Medulla oblongata (tissue), 1 donor: ENCODE measurements around the gene NDOR1.
A peak's percentile ranks its signal among the peaks of the same experiment; 100 is the strongest.
"Not testable (repeated sequence)": the region's sequence is repeated elsewhere in the genome, so short reads cannot be mapped to it uniquely, and the experiment has no call there.

Experiments used
- DNase-seq: peaks from one replicate; pipeline ENCODE4 v3.0.0-alpha.2; 2015; ENCODE audit errors: extremely low spot score

NDOR1 gene

GRCh38 chr9:137231372-137232039 lies 26.0 kb downstream of the NDOR1 start:
- DNase-seq = no peak

- no peak for DNase-seq
These were observed 26.6 kb downstream of the NDOR1 start for GRCh38 chr9:137232101-137232500.

- no peak for DNase-seq
These were observed 27.0 kb downstream of the NDOR1 start for GRCh38 chr9:137232510-137232909.

- no peak for DNase-seq
These were observed 27.9 kb downstream of the NDOR1 start for GRCh38 chr9:137233143-137233980.

- DNase-seq = no peak
These were observed 28.7 kb downstream of the NDOR1 start for GRCh38 chr9:137234055-137234697.

- no peak for DNase-seq
These were observed 29.4 kb downstream of the NDOR1 start for GRCh38 chr9:137234758-137235423.

GRCh38 chr9:137235424-137236237 lies 30.1 kb downstream of the NDOR1 start:
- no peak for DNase-seq

- peak; percentile 85 for DNase-seq
These were observed 30.9 kb downstream of the NDOR1 start for GRCh38 chr9:137236238-137236935.

- no peak for DNase-seq
These were observed 31.5 kb downstream of the NDOR1 start for GRCh38 chr9:137236936-137237421.

- DNase-seq = peak; percentile 86
These were observed 32.5 kb downstream of the NDOR1 start for GRCh38 chr9:137237759-137238726.

- not testable (repeated sequence) for DNase-seq
These were observed 34.2 kb downstream of the NDOR1 start for GRCh38 chr9:137239541-137240200.

- peak; percentile 86 for DNase-seq
These were observed 34.9 kb downstream of the NDOR1 start for GRCh38 chr9:137240318-137240840.

- DNase-seq = peak; percentile 100
These were observed 35.5 kb downstream of the NDOR1 start, which contains the start of gene TUBB4B for GRCh38 chr9:137240841-137241489. TSS of gene TUBB4B (plus strand) at chr9:137241287. CDS start at chr9:137241361, 74 bp downstream.

- DNase-seq = no peak
These were observed 36.2 kb downstream of the NDOR1 start for GRCh38 chr9:137241490-137242268.

GRCh38 chr9:137242269-137243203 lies 37.0 kb downstream of the NDOR1 start:
- DNase-seq = no peak

- DNase-seq = not testable (repeated sequence)
These were observed 37.7 kb downstream of the NDOR1 start for GRCh38 chr9:137243266-137243625.
